Panc1 (cell line): ENCODE measurements around the gene PFDN4. TPM values are rescaled to one million over a fixed set of nuclear protein-coding genes. Genes with fewer than 3 reads are reported as not detected.

Experiments
- ATAC-seq: fragments of 200-7000 bp; cut with Tn5 transposase; 2 replicates; pipeline ENCODE4 v1.9.1; 2020; ENCODE audit warnings: mild to moderate bottlenecking, moderate library complexity
- BruUV-seq: library from RNA; stranded (reverse); fragments of 400-500 nt; replicated peaks from 2 replicates; lab custom pipeline; 2021; lab: Mats Ljungman, UMichigan
- CTCF ChIA-PET: fragments of 300-600 bp; sonication (Branson Sonifier 250); formaldehyde crosslinking; loops from one replicate; lab custom pipeline; 2022; ENCODE audit warnings: antibody characterized with exemption; lab: Charles Lee
- POLR2A ChIA-PET: fragments of 300-600 bp; sonication (Branson Sonifier 250); formaldehyde crosslinking; loops from one replicate; lab custom pipeline; 2022; ENCODE audit warnings: antibody characterized with exemption; lab: Charles Lee
- DNase-seq: peaks from one replicate; pipeline ENCODE4 v3.0.0-alpha.2; 2010; ENCODE audit warnings: low read depth, low spot score
- H3K27ac ChIP-seq: 2 replicates; pipeline ENCODE4 v1.5.1; 2011; ENCODE audit warnings: mild to moderate bottlenecking, low read length, inconsistent platforms
- H3K27me3 ChIP-seq: fragments of 200-500 bp; sonication (Bioruptor generic); 2 replicates; pipeline ENCODE4 v1.6.0; 2014; ENCODE audit warnings: low read length, inconsistent platforms; ENCODE audit not compliant: control insufficient read depth, insufficient read depth
- H3K36me3 ChIP-seq: fragments of 200-500 bp; sonication (Bioruptor generic); 2 replicates; pipeline ENCODE4 v1.5.1; 2014; ENCODE audit warnings: inconsistent platforms, mild to moderate bottlenecking, low read length, moderate library complexity; ENCODE audit not compliant: control insufficient read depth, insufficient read depth
- H3K4me1 ChIP-seq: 2 replicates; pipeline ENCODE4 v1.5.1; 2011; ENCODE audit warnings: inconsistent platforms, mild to moderate bottlenecking, low read length, moderate library complexity; ENCODE audit not compliant: control insufficient read depth, insufficient read depth
- H3K4me3 ChIP-seq, 2 experiments: 2 replicates each; pipeline ENCODE4 v1.5.1; 2011 to 2012; ENCODE audit warnings: low read depth in 2 of 2, low read length in 2 of 2, mild to moderate bottlenecking in 2 of 2, inconsistent platforms in 1 of 2, moderate library complexity in 1 of 2
- H3K9me3 ChIP-seq: fragments of 200-500 bp; sonication (Bioruptor generic); 2 replicates; pipeline ENCODE4 v1.5.1; 2014; ENCODE audit warnings: low read depth, mild to moderate bottlenecking, inconsistent platforms, low read length, moderate library complexity; ENCODE audit not compliant: control insufficient read depth, insufficient read depth
- CTCF ChIP-seq: fragments of 450-650 bp; IDR thresholded peaks from 2 replicates; pipeline ENCODE4 v1.5.1; 2017; ENCODE audit warnings: mild to moderate bottlenecking
- POLR2AphosphoS5 ChIP-seq: IDR thresholded peaks from 2 replicates; pipeline ENCODE4 v1.6.1; 2012; ENCODE audit warnings: mild to moderate bottlenecking, low read depth, low read length, moderate library complexity
- REST ChIP-seq, 2 experiments: IDR thresholded peaks; 2 replicates each; pipeline ENCODE4 v1.6.1; 2011 to 2012; ENCODE audit warnings: low read depth in 2 of 2, control low read depth in 1 of 2, low read length in 1 of 2, mild to moderate bottlenecking in 1 of 2, moderate library complexity in 1 of 2; ENCODE audit not compliant: insufficient read depth in 1 of 2
- SIN3A ChIP-seq: IDR thresholded peaks from 2 replicates; pipeline ENCODE4 v1.6.1; 2012; ENCODE audit warnings: low read depth, mild to moderate bottlenecking, low read length, moderate library complexity, borderline replicate concordance; ENCODE audit not compliant: insufficient read depth
- TCF7L2 ChIP-seq: IDR thresholded peaks from 2 replicates; pipeline ENCODE4 v1.6.1; 2011; ENCODE audit warnings: mild to moderate bottlenecking, low read depth, low read length, inconsistent platforms
- in situ Hi-C: cut with HindIII; loops from 2 replicates; pipeline ENCODE4 v1.10.0; 2016; ENCODE audit warnings: low sequenced_read_pairs, low pct_unique_long_range_greater_than_20kb
- intact Hi-C: fragments of 100-400 bp; cut with micrococcal nuclease; formaldehyde crosslinking; loops from one replicate; pipeline ENCODE4 v1.10.0; 2022; ENCODE audit not compliant: unreplicated experiment
- total RNA-seq: library from RNA; stranded (reverse); gene quantifications from one replicate; pipeline ENCODE4 v1.2.1, GENCODE V29; 2021; ENCODE audit not compliant: unreplicated experiment

PFDN4 gene
- total RNA-seq, 1 experiment from 2014 or later, result 48.2 TPM

- no peak for DNase-seq
- intact Hi-C loops, result no loop called here
- TF ChIP-seq POLR2AphosphoS5 (no peak), REST (IDR thresholded peaks at IDR 0.05; ENCODE audit: insufficient read depth in 1 of 2, low read depth in 2 of 2, low read length in 1 of 2) (no peak), SIN3A (no peak), TCF7L2 (no peak)
- ChIA-PET POLR2A (interaction anchor here (0.5 kb wide), 1 partner anchor 963 kb away, joined by 5 read pairs; no protein-coding TSS in a partner anchor), CTCF (no interaction called here)
- no peak for ATAC-seq
- H3K27ac ChIP-seq, result no peak overlapping the region
- H3K27me3 ChIP-seq, result no peaks in the 10 kb centered on the region
- in situ Hi-C loops, result no loop called here
- no peaks in the 10 kb centered on the region for H3K9me3 ChIP-seq
- no peaks in the 10 kb centered on the region for H3K36me3 ChIP-seq
- no peak overlapping the region for H3K4me3 ChIP-seq
- no peaks in the 10 kb centered on the region for H3K4me1 ChIP-seq
- no TSS peak for BruUV-seq
These were observed 43.2 kb downstream of the PFDN4 start for GRCh38 chr20:54251096-54251495.

- POLR2A ChIA-PET, result no interaction called here
- CTCF ChIA-PET, result no interaction called here
- no peaks in the 10 kb centered on the region for H3K36me3 ChIP-seq
- H3K9me3 ChIP-seq, result no peaks in the 10 kb centered on the region
- DNase-seq, result no peak
- BruUV-seq, result no TSS peak
- no peak overlapping the region for H3K4me3 ChIP-seq
- intact Hi-C loops, result no loop called here
- ATAC-seq, result no peak
- no peaks in the 10 kb centered on the region for H3K27me3 ChIP-seq
- TF ChIP-seq CTCF (no peak), SIN3A (no peak), POLR2AphosphoS5 (no peak), REST (IDR thresholded peaks at IDR 0.05; ENCODE audit: insufficient read depth in 1 of 2, low read depth in 2 of 2, low read length in 1 of 2) (no peak), TCF7L2 (no peak)
- no peak overlapping the region for H3K27ac ChIP-seq
- H3K4me1 ChIP-seq, result no peaks in the 10 kb centered on the region
- in situ Hi-C loops, result no loop called here
These were observed 46.7 kb downstream of the PFDN4 start for GRCh38 chr20:54254596-54254995.
